ENCODE measurements around the gene FNDC3A.
"Not testable (repeated sequence)": the region's sequence is repeated elsewhere in the genome, so short reads cannot be mapped to it uniquely, and the experiment has no call there.

FNDC3A gene

GRCh38 chr13:49064476-49064875, 88.8 kb downstream of the FNDC3A start:
- H3K4me3 ChIP-seq (ENCODE audit: low read length), result no peak overlapping the region
- no peaks in the 10 kb centered on the region for H3K4me1 ChIP-seq (ENCODE audit: low read length)

GRCh38 chr13:49066856-49067255, 91.1 kb downstream of the FNDC3A start:
- Histone ChIP-seq H3K27me3 (replicated peaks; ENCODE audit: insufficient read depth, low read length) (no peaks in the 10 kb centered on the region), H4K20me1 (ENCODE audit: insufficient read depth, low read length) (no peaks in the 10 kb centered on the region), H3K79me2 (ENCODE audit: low read length) (peaks cover 26% of the 10 kb centered on the region), H3K4me3 (ENCODE audit: low read length) (no peak overlapping the region), H3K9ac (ENCODE audit: low read length) (no peak overlapping the region), H3K4me1 (ENCODE audit: low read length) (no peaks in the 10 kb centered on the region), H3K36me3 (replicated peaks; ENCODE audit: insufficient read depth, low read length) (no peaks in the 10 kb centered on the region), H3K27ac (ENCODE audit: low read length) (no peak overlapping the region), H3K4me2 (ENCODE audit: low read depth, low read length) (no peak overlapping the region), H3F3A (ENCODE audit: insufficient read depth, low read length) (no peaks in the 10 kb centered on the region), H2AFZ (ENCODE audit: low read length) (no peak overlapping the region), H3K9me3 (replicated peaks; ENCODE audit: insufficient read depth, low read length) (no peaks in the 10 kb centered on the region), H3K9me2 (replicated peaks; ENCODE audit: insufficient read depth, low read length) (no peaks in the 10 kb centered on the region)
- TF ChIP-seq, protein P1, sequence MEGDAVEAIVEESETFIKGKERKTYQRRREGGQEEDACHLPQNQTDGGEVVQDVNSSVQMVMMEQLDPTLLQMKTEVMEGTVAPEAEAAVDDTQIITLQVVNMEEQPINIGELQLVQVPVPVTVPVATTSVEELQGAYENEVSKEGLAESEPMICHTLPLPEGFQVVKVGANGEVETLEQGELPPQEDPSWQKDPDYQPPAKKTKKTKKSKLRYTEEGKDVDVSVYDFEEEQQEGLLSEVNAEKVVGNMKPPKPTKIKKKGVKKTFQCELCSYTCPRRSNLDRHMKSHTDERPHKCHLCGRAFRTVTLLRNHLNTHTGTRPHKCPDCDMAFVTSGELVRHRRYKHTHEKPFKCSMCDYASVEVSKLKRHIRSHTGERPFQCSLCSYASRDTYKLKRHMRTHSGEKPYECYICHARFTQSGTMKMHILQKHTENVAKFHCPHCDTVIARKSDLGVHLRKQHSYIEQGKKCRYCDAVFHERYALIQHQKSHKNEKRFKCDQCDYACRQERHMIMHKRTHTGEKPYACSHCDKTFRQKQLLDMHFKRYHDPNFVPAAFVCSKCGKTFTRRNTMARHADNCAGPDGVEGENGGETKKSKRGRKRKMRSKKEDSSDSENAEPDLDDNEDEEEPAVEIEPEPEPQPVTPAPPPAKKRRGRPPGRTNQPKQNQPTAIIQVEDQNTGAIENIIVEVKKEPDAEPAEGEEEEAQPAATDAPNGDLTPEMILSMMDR (IDR thresholded peaks at IDR 0.05; ENCODE audit: low read length), result no peak
- TF ChIP-seq EZH2phosphoT487 (IDR thresholded peaks at IDR 0.05; ENCODE audit: low read length), result no peak
- TF ChIP-seq EZH2 (optimal IDR thresholded peaks at IDR 0.05; ENCODE audit: low read depth, low read length), result no peak
- DNase-seq, result no peak

More at GRCh38 chr13:49064476-49064875, 88.8 kb downstream of the FNDC3A start:
- H4K20me1 ChIP-seq (ENCODE audit: insufficient read depth, low read length), result no peaks in the 10 kb centered on the region
- H3K36me3 ChIP-seq (replicated peaks; ENCODE audit: insufficient read depth, low read length), result no peaks in the 10 kb centered on the region
- H3K9me3 ChIP-seq (replicated peaks; ENCODE audit: insufficient read depth, low read length), result no peaks in the 10 kb centered on the region
- no peak overlapping the region for H2AFZ ChIP-seq (ENCODE audit: low read length)
- H3K9ac ChIP-seq (ENCODE audit: low read length), result no peak overlapping the region
- no peaks in the 10 kb centered on the region for H3K27me3 ChIP-seq (replicated peaks; ENCODE audit: insufficient read depth, low read length)
- TF ChIP-seq, protein P1 (IDR thresholded peaks at IDR 0.05; ENCODE audit: low read length), result no peak
- TF ChIP-seq EZH2phosphoT487 (IDR thresholded peaks at IDR 0.05; ENCODE audit: low read length), result no peak
- no peak for TF ChIP-seq EZH2 (optimal IDR thresholded peaks at IDR 0.05; ENCODE audit: low read depth, low read length)
- no peak overlapping the region for H3K4me2 ChIP-seq (ENCODE audit: low read depth, low read length)
- H3K79me2 ChIP-seq (ENCODE audit: low read length), result peaks cover 25% of the 10 kb centered on the region
- DNase-seq, result no peak
- no peaks in the 10 kb centered on the region for H3K9me2 ChIP-seq (replicated peaks; ENCODE audit: insufficient read depth, low read length)
- no peaks in the 10 kb centered on the region for H3F3A ChIP-seq (ENCODE audit: insufficient read depth, low read length)
- H3K27ac ChIP-seq (ENCODE audit: low read length), result no peak overlapping the region

GRCh38 chr13:49068498-49068897, 92.8 kb downstream of the FNDC3A start:
- H3K27ac ChIP-seq (ENCODE audit: low read length); H3K4me2 ChIP-seq (ENCODE audit: low read depth, low read length); H4K20me1 ChIP-seq (ENCODE audit: insufficient read depth, low read length); DNase-seq; H3K4me1 ChIP-seq (ENCODE audit: low read length); H3K9me2 ChIP-seq (replicated peaks; ENCODE audit: insufficient read depth, low read length); H3K36me3 ChIP-seq (replicated peaks; ENCODE audit: insufficient read depth, low read length); H3K9me3 ChIP-seq (replicated peaks; ENCODE audit: insufficient read depth, low read length); H3K4me3 ChIP-seq (ENCODE audit: low read length); H2AFZ ChIP-seq (ENCODE audit: low read length); H3F3A ChIP-seq (ENCODE audit: insufficient read depth, low read length); H3K9ac ChIP-seq (ENCODE audit: low read length); H3K27me3 ChIP-seq (replicated peaks; ENCODE audit: insufficient read depth, low read length): not testable (repeated sequence)
- peaks cover 24% of the 10 kb centered on the region for H3K79me2 ChIP-seq (ENCODE audit: low read length)

DNA sequence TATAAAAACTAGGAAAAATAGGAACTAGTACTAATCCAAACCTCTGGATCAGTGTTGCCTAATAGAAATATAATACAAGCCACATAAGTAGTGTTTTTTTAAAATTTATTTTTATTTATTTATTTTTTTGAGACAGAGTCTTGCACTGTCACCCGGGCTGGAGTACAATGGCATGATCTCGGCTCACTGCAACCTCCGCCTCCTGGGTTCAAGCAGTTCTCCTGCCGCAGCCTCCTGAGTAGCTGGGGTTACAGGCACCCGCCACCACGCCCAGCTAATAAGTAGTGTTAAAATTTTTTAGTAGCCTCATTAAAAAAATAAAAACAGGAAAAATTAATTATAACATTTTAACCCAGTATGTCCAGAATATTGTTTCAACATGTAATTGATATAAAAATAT, 94.3 kb downstream of the FNDC3A start:
- not testable (repeated sequence) for H3K9me2 ChIP-seq (replicated peaks; ENCODE audit: insufficient read depth, low read length); H3K4me3 ChIP-seq (ENCODE audit: low read length); H4K20me1 ChIP-seq (ENCODE audit: insufficient read depth, low read length); DNase-seq; H3K27me3 ChIP-seq (replicated peaks; ENCODE audit: insufficient read depth, low read length); H3K36me3 ChIP-seq (replicated peaks; ENCODE audit: insufficient read depth, low read length); H3F3A ChIP-seq (ENCODE audit: insufficient read depth, low read length); H3K4me1 ChIP-seq (ENCODE audit: low read length); H2AFZ ChIP-seq (ENCODE audit: low read length); H3K27ac ChIP-seq (ENCODE audit: low read length); H3K9ac ChIP-seq (ENCODE audit: low read length); H3K9me3 ChIP-seq (replicated peaks; ENCODE audit: insufficient read depth, low read length); H3K4me2 ChIP-seq (ENCODE audit: low read depth, low read length)
- peaks cover 18% of the 10 kb centered on the region for H3K79me2 ChIP-seq (ENCODE audit: low read length)

Measured in MM.1S (cell line).